Heart right ventricle (tissue), 16 donors: ENCODE results near the gene SLC16A8. TPM values are rescaled to one million over a fixed set of nuclear protein-coding genes. Genes with fewer than 3 reads are reported as not detected.
"Not testable (repeated sequence)": the region's sequence is repeated elsewhere in the genome, so short reads cannot be mapped to it uniquely, and the experiment has no call there.

ENCODE experiments used
- ATAC-seq, 8 donors: fragments of 200-7000 bp; cut with Tn5 transposase; one replicate each; pipeline ENCODE4 v1.9.1; 2020; ENCODE audit warnings: mild to moderate bottlenecking in 8 of 8, moderate library complexity in 8 of 8, moderate number of reproducible peaks in 1 of 8
- DNase-seq, 2 donors: peaks; one replicate each; pipeline ENCODE4 v3.0.0-alpha.2; 2020
- H3K27ac ChIP-seq, 10 donors: fragments of 200-600 bp; sonication (generic) in 2 of 10; one replicate each; pipeline versions ENCODE4 v1.5.0 to v1.8.0; 2020 to 2022; ENCODE audit warnings: mild to moderate bottlenecking in 3 of 10
- H3K27me3 ChIP-seq, 7 donors: fragments of 200-600 bp; one replicate each; pipeline ENCODE4 v1.8.0; 2021 to 2022; ENCODE audit warnings: mild to moderate bottlenecking in 2 of 7
- H3K36me3 ChIP-seq, 9 donors: fragments of 200-600 bp; sonication (generic) in 1 of 9; one replicate each; pipeline versions ENCODE4 v1.5.0 to v1.8.0; 2020 to 2022; ENCODE audit warnings: mild to moderate bottlenecking in 2 of 9
- H3K4me1 ChIP-seq, 9 donors: fragments of 200-600 bp; sonication (generic) in 1 of 9; one replicate each; pipeline versions ENCODE4 v1.5.0 to v1.8.0; 2020 to 2022; ENCODE audit warnings: mild to moderate bottlenecking in 4 of 9
- H3K4me3 ChIP-seq, 10 donors: fragments of 200-600 bp; sonication (generic) in 2 of 10; one replicate each; pipeline versions ENCODE4 v1.5.0 to v1.8.0; 2020 to 2022; ENCODE audit warnings: mild to moderate bottlenecking in 7 of 10, moderate library complexity in 2 of 10
- H3K9me3 ChIP-seq, 11 donors: fragments of 200-600 bp in 10 of 11; sonication (generic) in 2 of 11; one replicate each; pipeline versions ENCODE4 v1.5.0 to v1.8.0; 2013 to 2022; ENCODE audit warnings: mild to moderate bottlenecking in 2 of 11, control low read depth in 1 of 11, moderate library complexity in 1 of 11
- CTCF ChIP-seq, 9 donors: fragments of 200-600 bp; sonication (generic) in 2 of 9; IDR thresholded peaks; one replicate each; pipeline versions ENCODE4 v1.5.0 to v1.8.0; 2021 to 2022; ENCODE audit warnings: antibody characterized with exemption in 9 of 9, mild to moderate bottlenecking in 5 of 9, moderate library complexity in 1 of 9
- WGBS, 2 donors: extraction: QIAGEN DNeasy Blood & Tissue Kit; methylation state at CpG; one replicate each; pipeline ENCODE4 v1.1.7; 2013; ENCODE audit warnings: inconsistent platforms in 1 of 2; 5-methylcytosine and 5-hydroxymethylcytosine counted together
- intact Hi-C, 10 donors: fragments of 100-400 bp; cut with DNase I; formaldehyde crosslinking; loops; one replicate each; pipeline versions ENCODE4 v1.11.1 to v1.14.2; 2022
- polyA plus RNA-seq, 2 donors: library from polyadenylated mRNA; stranded (reverse); fragments of 200-250 nt; gene quantifications; one replicate each; pipeline ENCODE4 v1.2.3, GENCODE V29; 2013
- total RNA-seq, 10 donors: library from RNA; stranded (reverse); fragmentation: NEBNext Ultra II Directional in 3 of 10; extraction: Animal tissue kit (Norgen Biotek cat#: 25700) in 3 of 10; gene quantifications; one replicate each; pipeline versions ENCODE4 v1.2.1 to v1.2.4, GENCODE V29; 2021 to 2023
- donor health status: Arrhythmogenic right ventricular cardiomyopathy.
- donor health status: ischemic (EF 13 %, LVEDD 7.1; RV severe dilation, severe dysfunction).
- donor health status: healthy with polysubstance abuse.
- donor health status: DM: no; HTN: yes; CAD: no.
- donor health status: DM: no; HTN: no; CAD: no.
- donor health status: ischemic (EF 25% LVEDD 6.9; RV normal size, moderate dysfunction).
- donor health status: ischemic (EF 25% LVEDD 5.7; RV mildly dilated, moderate dysfunction).
- donor health status: healthy.
- donor health status: DM: yes; HTN: yes; CAD: no.
- donor health status: Ischemic cardiomyopathy.
- donor health status: ischemic (EF 35%, LVEDD 5.7; RV mildly dilated, moderate dysfunction).
- donor health status: nonischemic (EF 11% LVEDD 7.7; RV severe dilation, severe dysfunction).
- donor health status: DM: yes; HTN: yes; CAD: no.
- donor health status: PGD.
- donor health status: ischemic (EF 29% LVEDD 5.4; RV normal size, mild dysfunction).
- donor health status: nonischemic (EF 23%, LVEDD 6.1; RV moderate dilation, normal function).

SLC16A8 gene
- total and polyA plus RNA-seq, 12 donors = 0.19 to 0.34 (median 0.22) TPM; not detected in 9

GRCh38 chr22:38080474-38080849 lies 3.5 kb downstream of the SLC16A8 start:
- Histone ChIP-seq H3K27ac (no peak overlapping the region), H3K4me1 (peaks cover 10 to 22% (median 20%) of the 10 kb centered on the region in 9 donors), H3K27me3 (peaks cover 0 to 43% (median 16%) of the 10 kb centered on the region in 7 donors), H3K36me3 (peaks cover 0 to 2% (median 0%) of the 10 kb centered on the region in 9 donors), H3K4me3 (peak overlapping the region in 7 of 10 donors; percentile 40 to 56 (median 45)), H3K9me3 (no peaks in the 10 kb centered on the region)
- intact Hi-C loops = no loop called here
- no peak for TF ChIP-seq CTCF (IDR thresholded peaks at IDR 0.05)
- 59 to 64% methylated on average over 11 of the region's 11 CpGs for WGBS, 2 donors
- DNase-seq (no peak), ATAC-seq (peak in 1 of 8 donors; percentile 5)

GRCh38 chr22:38079804-38080203 lies 4.2 kb downstream of the SLC16A8 start:
- TF ChIP-seq CTCF (IDR thresholded peaks at IDR 0.05) = no peak
- H3K4me1 ChIP-seq = peaks cover 10 to 22% (median 20%) of the 10 kb centered on the region in 9 donors
- 89 to 96% methylated on average over 7 of the region's 7 CpGs for WGBS, 2 donors
- H3K9me3 ChIP-seq = no peaks in the 10 kb centered on the region
- DNase-seq (no peak), ATAC-seq (no peak)
- H3K36me3 ChIP-seq = peaks cover 0 to 9% (median 0%) of the 10 kb centered on the region in 9 donors
- H3K27ac ChIP-seq = no peak overlapping the region
- intact Hi-C loops = no loop called here
- H3K27me3 ChIP-seq = peaks cover 0 to 43% (median 16%) of the 10 kb centered on the region in 7 donors
- H3K4me3 ChIP-seq = no peak overlapping the region

- H3K27ac ChIP-seq, ATAC-seq, DNase-seq, H3K4me3 ChIP-seq, H3K9me3 ChIP-seq, intact Hi-C loops: not testable (repeated sequence)
- peaks cover 10 to 22% (median 20%) of the 10 kb centered on the region in 9 donors for H3K4me1 ChIP-seq
- peaks cover 0 to 15% (median 5%) of the 10 kb centered on the region in 9 donors for H3K36me3 ChIP-seq
- 94 to 97% methylated on average over 2 of the region's 2 CpGs for WGBS, 2 donors
- peaks cover 0 to 41% (median 16%) of the 10 kb centered on the region in 7 donors for H3K27me3 ChIP-seq
These were observed 4.8 kb downstream of the SLC16A8 start for GRCh38 chr22:38079208-38079607.

- WGBS, 2 donors = 74 to 80% methylated on average over 22 of the region's 22 CpGs
- H3K27ac ChIP-seq = no peak overlapping the region
- H3K4me3 ChIP-seq = no peak overlapping the region
- H3K27me3 ChIP-seq = peaks cover 0 to 31% (median 16%) of the 10 kb centered on the region in 7 donors
- peaks cover 0 to 24% (median 6%) of the 10 kb centered on the region in 9 donors for H3K36me3 ChIP-seq
- TF ChIP-seq CTCF (IDR thresholded peaks at IDR 0.05) = no peak
- intact Hi-C loops = no loop called here
- ATAC-seq (no peak), DNase-seq (no peak)
- H3K9me3 ChIP-seq = no peaks in the 10 kb centered on the region
- H3K4me1 ChIP-seq = peaks cover 10 to 22% (median 20%) of the 10 kb centered on the region in 9 donors
These were observed 5.7 kb downstream of the SLC16A8 start for GRCh38 chr22:38078046-38078840.

GRCh38 chr22:38077595-38077994 lies 6.4 kb downstream of the SLC16A8 start:
- Histone ChIP-seq H3K36me3 (peaks cover 0 to 31% (median 6%) of the 10 kb centered on the region in 9 donors), H3K4me1 (peaks cover 10 to 20% (median 18%) of the 10 kb centered on the region in 9 donors), H3K27ac (no peak overlapping the region), H3K27me3 (peaks cover 0 to 25% (median 12%) of the 10 kb centered on the region in 7 donors), H3K9me3 (no peaks in the 10 kb centered on the region), H3K4me3 (no peak overlapping the region)
- no peak for DNase-seq
- intact Hi-C loops = no loop called here
- ATAC-seq = no peak
- TF ChIP-seq CTCF (IDR thresholded peaks at IDR 0.05) = no peak
- WGBS, 2 donors = 77 to 81% methylated on average over 14 of the region's 14 CpGs
